Caco-2 (cell line): ENCODE results near the gene TMEM217. TPM values are rescaled to one million over a fixed set of nuclear protein-coding genes. Genes with fewer than 3 reads are reported as not detected.

Source experiments
- BruUV-seq: library from RNA; stranded (reverse); fragments of 400-500 nt; replicated peaks from 2 replicates; lab custom pipeline; 2021; lab: Mats Ljungman, UMichigan
- CTCF ChIA-PET: fragments of 300-600 bp; sonication (Branson Sonifier 250); formaldehyde crosslinking; loops from one replicate; lab custom pipeline; 2022; ENCODE audit warnings: antibody characterized with exemption; lab: Charles Lee
- POLR2A ChIA-PET: fragments of 300-600 bp; sonication (Branson Sonifier 250); formaldehyde crosslinking; loops from one replicate; lab custom pipeline; 2022; ENCODE audit warnings: antibody characterized with exemption; lab: Charles Lee
- DNase-seq, 2 experiments: peaks; one replicate each; pipeline versions ENCODE4 v3.0.0 to v3.0.0-alpha.2; 2020 to 2022
- H3K27me3 ChIP-seq: replicated peaks from 2 replicates; pipeline ENCODE4 v1.6.0; 2011; ENCODE audit warnings: low read length; ENCODE audit not compliant: control insufficient read depth, insufficient read depth
- H3K36me3 ChIP-seq: 2 replicates; pipeline ENCODE4 v1.5.1; 2011; ENCODE audit warnings: low read length; ENCODE audit not compliant: control insufficient read depth, insufficient read depth
- H3K4me1 ChIP-seq: fragments of 250-450 bp; sonication (Bioruptor Pico); 2 replicates; pipeline ENCODE4 v1.5.1; 2020; ENCODE audit warnings: mild to moderate bottlenecking
- H3K4me3 ChIP-seq: 2 replicates; pipeline ENCODE4 v1.5.1; 2011; ENCODE audit warnings: low read depth, mild to moderate bottlenecking, control low read depth, low read length
- H3K9me3 ChIP-seq: fragments of 250-450 bp; sonication (Bioruptor Pico); 2 replicates; pipeline ENCODE4 v1.5.1; 2020; ENCODE audit warnings: mild to moderate bottlenecking, moderate library complexity
- H3K27ac Mint-ChIP-seq: one replicate; pipeline ENCODE4 v1.8.0; 2022; ENCODE audit warnings: mixed read lengths; ENCODE audit not compliant: unreplicated experiment
- H3K27me3 Mint-ChIP-seq: one replicate; pipeline ENCODE4 v1.8.0; 2022; ENCODE audit warnings: mixed read lengths; ENCODE audit not compliant: insufficient read depth, unreplicated experiment
- H3K36me3 Mint-ChIP-seq: one replicate; pipeline ENCODE4 v1.8.0; 2022; ENCODE audit warnings: mild to moderate bottlenecking, mixed read lengths; ENCODE audit not compliant: insufficient read depth, unreplicated experiment
- H3K4me1 Mint-ChIP-seq: one replicate; pipeline ENCODE4 v1.8.0; 2022; ENCODE audit warnings: low read depth, mixed read lengths; ENCODE audit not compliant: unreplicated experiment
- H3K4me3 Mint-ChIP-seq: one replicate; pipeline ENCODE4 v1.8.0; 2022; ENCODE audit warnings: mild to moderate bottlenecking, moderate library complexity, mixed read lengths; ENCODE audit not compliant: unreplicated experiment
- H3K9me3 Mint-ChIP-seq: one replicate; pipeline ENCODE4 v1.8.0; 2022; ENCODE audit warnings: mixed read lengths; ENCODE audit not compliant: unreplicated experiment
- CTCF ChIP-seq, 2 experiments: fragments of 200-600 bp in 1 of 2; IDR thresholded peaks; 1 replicate in 1 of 2; 2 replicates in 1 of 2; pipeline versions ENCODE4 v1.5.1 to v1.8.0; 2011 to 2022; ENCODE audit warnings: antibody characterized with exemption in 1 of 2, control low read depth in 1 of 2, inconsistent platforms in 1 of 2, low read depth in 1 of 2, low read length in 1 of 2, mild to moderate bottlenecking in 1 of 2, moderate library complexity in 1 of 2; ENCODE audit not compliant: insufficient read depth in 1 of 2, severe bottlenecking in 1 of 2, unreplicated experiment in 1 of 2
- intact Hi-C: fragments of 100-400 bp; cut with micrococcal nuclease; formaldehyde crosslinking; loops from one replicate; pipeline ENCODE4 v1.10.0; 2022; ENCODE audit not compliant: unreplicated experiment
- total RNA-seq: library from RNA; stranded (reverse); gene quantifications from 2 replicates; pipeline ENCODE4 v1.2.3, GENCODE V29; 2022

TMEM217 gene
- total RNA-seq, 1 experiment from 2014 or later = 1.6 TPM

GRCh38 chr6:37241775-37242428 is 16.0 kb downstream of the TMEM217 start:
- H3K4me1 ChIP-seq = peaks cover 44% of the 10 kb centered on the region
- no TSS peak for BruUV-seq
- POLR2A ChIA-PET = interaction anchor here (2.1 kb wide), 1 partner anchor 15 kb away, joined by 13 read pairs; the partner anchor contains the start of genes TBC1D22B and TMEM217

DNA sequence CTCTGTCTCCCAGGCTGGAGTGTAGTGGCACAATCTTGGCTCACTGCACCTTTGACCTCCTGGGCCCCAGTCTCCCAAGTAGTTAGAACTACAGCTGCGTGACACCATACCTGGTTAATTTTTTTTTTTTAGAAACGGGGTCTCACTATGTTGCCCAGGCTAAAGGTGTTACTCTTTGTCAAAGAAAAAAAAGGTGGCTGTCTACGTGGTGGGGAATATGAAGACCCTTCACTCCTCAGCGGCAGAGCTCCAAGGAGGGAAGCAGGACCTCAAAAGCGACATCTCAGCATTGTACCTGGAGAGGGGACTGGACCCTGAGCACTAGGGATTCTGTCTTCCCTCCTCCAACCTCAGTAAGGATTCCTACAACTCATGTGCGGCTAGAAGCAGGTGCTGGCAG is 16.8 kb downstream of the TMEM217 start:
- no peak for TF ChIP-seq CTCF (IDR thresholded peaks at IDR 0.05; ENCODE audit: insufficient read depth in 1 of 2, low read depth in 1 of 2, low read length in 1 of 2, severe bottlenecking in 1 of 2, unreplicated experiment in 1 of 2)
- Mint-ChIP-seq H3K4me1 (peaks cover 31% of the 10 kb centered on the region), H3K36me3 (peaks cover 10% of the 10 kb centered on the region), H3K27me3 (no peaks in the 10 kb centered on the region), H3K9me3 (peaks cover 13% of the 10 kb centered on the region), H3K27ac (no peak overlapping the region), H3K4me3 (no peak overlapping the region)
- Histone ChIP-seq H3K4me3 (no peak overlapping the region), H3K9me3 (no peaks in the 10 kb centered on the region), H3K36me3 (no peaks in the 10 kb centered on the region), H3K4me1 (peaks cover 44% of the 10 kb centered on the region), H3K27me3 (no peaks in the 10 kb centered on the region)
- intact Hi-C loops = no loop called here
- POLR2A ChIA-PET = no interaction called here
- CTCF ChIA-PET = no interaction called here
- DNase-seq = no peak
- no TSS peak for BruUV-seq

More at GRCh38 chr6:37241775-37242428, 16.0 kb downstream of the TMEM217 start:
- no peak for DNase-seq
- Histone ChIP-seq H3K4me3 (no peak overlapping the region), H3K9me3 (no peaks in the 10 kb centered on the region), H3K27me3 (no peaks in the 10 kb centered on the region), H3K36me3 (no peaks in the 10 kb centered on the region)
- TF ChIP-seq CTCF (IDR thresholded peaks at IDR 0.05; ENCODE audit: insufficient read depth in 1 of 2, low read depth in 1 of 2, low read length in 1 of 2, severe bottlenecking in 1 of 2, unreplicated experiment in 1 of 2) = no peak
- no peaks in the 10 kb centered on the region for H3K27me3 Mint-ChIP-seq
- intact Hi-C loops = no loop called here
- peaks cover 33% of the 10 kb centered on the region for H3K4me1 Mint-ChIP-seq
- peaks cover 17% of the 10 kb centered on the region for H3K9me3 Mint-ChIP-seq
- CTCF ChIA-PET = interaction anchor here (0.8 kb wide), 1 partner anchor 16 kb away, joined by 3 read pairs; the partner anchor contains the start of genes TBC1D22B and TMEM217
- peak overlapping the region; percentile 96 for H3K27ac Mint-ChIP-seq
- H3K36me3 Mint-ChIP-seq = peaks cover 10% of the 10 kb centered on the region
- H3K4me3 Mint-ChIP-seq = peak overlapping the region; percentile 68

- H3K4me1 Mint-ChIP-seq = peaks cover 26% of the 10 kb centered on the region
- intact Hi-C loops = no loop called here
- no peak overlapping the region for H3K4me3 Mint-ChIP-seq
- no peaks in the 10 kb centered on the region for H3K9me3 ChIP-seq
- H3K4me1 ChIP-seq = peaks cover 41% of the 10 kb centered on the region
- no peak for DNase-seq
- H3K36me3 ChIP-seq = no peaks in the 10 kb centered on the region
- H3K4me3 ChIP-seq = no peak overlapping the region
- BruUV-seq = no TSS peak
- no peak for TF ChIP-seq CTCF (IDR thresholded peaks at IDR 0.05; ENCODE audit: insufficient read depth in 1 of 2, low read depth in 1 of 2, low read length in 1 of 2, severe bottlenecking in 1 of 2, unreplicated experiment in 1 of 2)
- ChIA-PET POLR2A (no interaction called here), CTCF (no interaction called here)
- H3K36me3 Mint-ChIP-seq = peaks cover 10% of the 10 kb centered on the region
- H3K27me3 ChIP-seq = no peaks in the 10 kb centered on the region
- H3K27me3 Mint-ChIP-seq = no peaks in the 10 kb centered on the region
- peaks cover 3% of the 10 kb centered on the region for H3K9me3 Mint-ChIP-seq
- H3K27ac Mint-ChIP-seq = no peak overlapping the region
Observed at GRCh38 chr6:37239950-37240713, 17.8 kb downstream of the TMEM217 start.
